Measurements from ENCODE around the gene FBXL2.

- TF ChIP-seq ARNTL (CRISPR knock-in tag; IDR thresholded peaks at IDR 0.05; ENCODE audit: borderline replicate concordance, low read depth), result no peak
- TF ChIP-seq, protein P1, sequence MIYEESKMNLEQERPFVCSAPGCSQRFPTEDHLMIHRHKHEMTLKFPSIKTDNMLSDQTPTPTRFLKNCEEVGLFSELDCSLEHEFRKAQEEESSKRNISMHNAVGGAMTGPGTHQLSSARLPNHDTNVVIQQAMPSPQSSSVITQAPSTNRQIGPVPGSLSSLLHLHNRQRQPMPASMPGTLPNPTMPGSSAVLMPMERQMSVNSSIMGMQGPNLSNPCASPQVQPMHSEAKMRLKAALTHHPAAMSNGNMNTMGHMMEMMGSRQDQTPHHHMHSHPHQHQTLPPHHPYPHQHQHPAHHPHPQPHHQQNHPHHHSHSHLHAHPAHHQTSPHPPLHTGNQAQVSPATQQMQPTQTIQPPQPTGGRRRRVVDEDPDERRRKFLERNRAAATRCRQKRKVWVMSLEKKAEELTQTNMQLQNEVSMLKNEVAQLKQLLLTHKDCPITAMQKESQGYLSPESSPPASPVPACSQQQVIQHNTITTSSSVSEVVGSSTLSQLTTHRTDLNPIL (CRISPR knock-in tag; IDR thresholded peaks at IDR 0.05; ENCODE audit: low read depth), result no peak
- no peak for TF ChIP-seq RARB (CRISPR knock-in tag; IDR thresholded peaks at IDR 0.05)
- no peak for TF ChIP-seq GLIS3 (CRISPR knock-in tag; IDR thresholded peaks at IDR 0.05)
- TF ChIP-seq ESRRG (CRISPR knock-in tag; IDR thresholded peaks at IDR 0.05), result no peak
- no peak for TF ChIP-seq CSDC2 (CRISPR knock-in tag; IDR thresholded peaks at IDR 0.05)
- TF ChIP-seq ZFP3 (CRISPR knock-in tag; IDR thresholded peaks at IDR 0.05), result no peak
- no peak for TF ChIP-seq ZFP30 (CRISPR knock-in tag; IDR thresholded peaks at IDR 0.05)
- TF ChIP-seq, protein P2, sequence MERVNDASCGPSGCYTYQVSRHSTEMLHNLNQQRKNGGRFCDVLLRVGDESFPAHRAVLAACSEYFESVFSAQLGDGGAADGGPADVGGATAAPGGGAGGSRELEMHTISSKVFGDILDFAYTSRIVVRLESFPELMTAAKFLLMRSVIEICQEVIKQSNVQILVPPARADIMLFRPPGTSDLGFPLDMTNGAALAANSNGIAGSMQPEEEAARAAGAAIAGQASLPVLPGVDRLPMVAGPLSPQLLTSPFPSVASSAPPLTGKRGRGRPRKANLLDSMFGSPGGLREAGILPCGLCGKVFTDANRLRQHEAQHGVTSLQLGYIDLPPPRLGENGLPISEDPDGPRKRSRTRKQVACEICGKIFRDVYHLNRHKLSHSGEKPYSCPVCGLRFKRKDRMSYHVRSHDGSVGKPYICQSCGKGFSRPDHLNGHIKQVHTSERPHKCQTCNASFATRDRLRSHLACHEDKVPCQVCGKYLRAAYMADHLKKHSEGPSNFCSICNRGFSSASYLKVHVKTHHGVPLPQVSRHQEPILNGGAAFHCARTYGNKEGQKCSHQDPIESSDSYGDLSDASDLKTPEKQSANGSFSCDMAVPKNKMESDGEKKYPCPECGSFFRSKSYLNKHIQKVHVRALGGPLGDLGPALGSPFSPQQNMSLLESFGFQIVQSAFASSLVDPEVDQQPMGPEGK (CRISPR knock-in tag; IDR thresholded peaks at IDR 0.05; ENCODE audit: borderline replicate concordance), result no peak
- TF ChIP-seq, protein P3, sequence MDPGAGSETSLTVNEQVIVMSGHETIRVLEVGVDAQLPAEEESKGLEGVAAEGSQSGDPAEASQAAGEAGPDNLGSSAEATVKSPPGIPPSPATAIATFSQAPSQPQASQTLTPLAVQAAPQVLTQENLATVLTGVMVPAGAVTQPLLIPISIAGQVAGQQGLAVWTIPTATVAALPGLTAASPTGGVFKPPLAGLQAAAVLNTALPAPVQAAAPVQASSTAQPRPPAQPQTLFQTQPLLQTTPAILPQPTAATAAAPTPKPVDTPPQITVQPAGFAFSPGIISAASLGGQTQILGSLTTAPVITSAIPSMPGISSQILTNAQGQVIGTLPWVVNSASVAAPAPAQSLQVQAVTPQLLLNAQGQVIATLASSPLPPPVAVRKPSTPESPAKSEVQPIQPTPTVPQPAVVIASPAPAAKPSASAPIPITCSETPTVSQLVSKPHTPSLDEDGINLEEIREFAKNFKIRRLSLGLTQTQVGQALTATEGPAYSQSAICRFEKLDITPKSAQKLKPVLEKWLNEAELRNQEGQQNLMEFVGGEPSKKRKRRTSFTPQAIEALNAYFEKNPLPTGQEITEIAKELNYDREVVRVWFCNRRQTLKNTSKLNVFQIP (CRISPR knock-in tag; IDR thresholded peaks at IDR 0.05; ENCODE audit: borderline replicate concordance, low read depth), result no peak
- no peak for TF ChIP-seq ZC3H10 (CRISPR knock-in tag; IDR thresholded peaks at IDR 0.05)
- TF ChIP-seq ZNF565 (CRISPR knock-in tag; conservative IDR thresholded peaks at IDR 0.05; ENCODE audit: low read depth), result no peak
- TF ChIP-seq ISL1 (CRISPR knock-in tag; IDR thresholded peaks at IDR 0.05), result no peak
Observed at GRCh38 chr3:33269385-33269784, 7.9 kb upstream of the FBXL2 start.
